ENCODE measurements around the gene TANGO2.

DNA sequence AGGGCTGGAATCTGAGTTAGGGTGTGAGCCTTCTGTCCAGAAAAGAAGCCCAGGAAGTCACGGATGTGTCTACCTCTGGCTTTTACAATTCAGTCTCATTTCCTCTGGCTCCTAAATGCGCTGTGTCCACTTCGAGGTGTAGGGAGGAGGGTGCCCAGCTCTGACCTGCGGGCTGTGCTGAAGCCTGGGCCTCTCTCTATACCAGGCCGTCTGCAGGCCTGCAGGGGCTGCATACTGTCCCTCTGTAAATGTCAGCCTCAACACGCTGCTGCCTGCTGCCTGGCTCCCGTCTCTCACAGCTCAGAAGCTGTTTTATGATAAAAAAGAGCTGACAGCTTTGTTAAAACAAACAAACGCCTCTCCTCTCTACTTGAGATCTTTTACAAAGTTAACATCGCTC lies 18.8 kb upstream of the TANGO2 start:
- TF ChIP-seq CTCF (conservative IDR thresholded peaks at IDR 0.05 in 1 of 2, IDR thresholded peaks at IDR 0.05 in 1 of 2; ENCODE audit: extremely low read depth in 1 of 2, insufficient read depth in 1 of 2, low read depth in 1 of 2, low read length in 2 of 2) = no peak
- no peak for TF ChIP-seq EZH2 (IDR thresholded peaks at IDR 0.05; ENCODE audit: borderline replicate concordance, low read length)

Data from mammary epithelial cell (primary cell).